NB4 (cell line): ENCODE data around the gene FAM237B.

Source experiments
- DNase-seq: peaks from one replicate; pipeline ENCODE4 v3.0.0; 2010; ENCODE audit warnings: low read depth
- H3K4me3 ChIP-seq: one replicate; pipeline ENCODE4 v1.5.1; 2011; ENCODE audit warnings: mild to moderate bottlenecking, low read depth, low read length, moderate library complexity
- CTCF ChIP-seq: IDR thresholded peaks from one replicate; pipeline ENCODE4 v1.5.1; 2012; ENCODE audit warnings: low read depth, low read length
- MYC ChIP-seq: IDR thresholded peaks from 2 replicates; pipeline ENCODE4 v1.6.1; 2011; ENCODE audit warnings: low read depth, low read length
- POLR2A ChIP-seq: IDR thresholded peaks from 2 replicates; pipeline ENCODE4 v1.6.1; 2011; ENCODE audit warnings: mild to moderate bottlenecking; ENCODE audit not compliant: insufficient read length; ENCODE audit errors: extremely low read depth
- TF ChIP-seq, protein P1 (sequence below): IDR thresholded peaks from 2 replicates; pipeline ENCODE4 v1.6.1; 2011; ENCODE audit warnings: low read depth, low read length

The FAM237B gene

GRCh38 chr7:90309872-90310271 lies 11.2 kb downstream of the FAM237B start:
- TF ChIP-seq, protein P1, sequence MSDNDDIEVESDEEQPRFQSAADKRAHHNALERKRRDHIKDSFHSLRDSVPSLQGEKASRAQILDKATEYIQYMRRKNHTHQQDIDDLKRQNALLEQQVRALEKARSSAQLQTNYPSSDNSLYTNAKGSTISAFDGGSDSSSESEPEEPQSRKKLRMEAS, result no peak
- TF ChIP-seq POLR2A (no peak), CTCF (no peak), MYC (no peak)
- no peak overlapping the region for H3K4me3 ChIP-seq
- no peak for DNase-seq

DNA sequence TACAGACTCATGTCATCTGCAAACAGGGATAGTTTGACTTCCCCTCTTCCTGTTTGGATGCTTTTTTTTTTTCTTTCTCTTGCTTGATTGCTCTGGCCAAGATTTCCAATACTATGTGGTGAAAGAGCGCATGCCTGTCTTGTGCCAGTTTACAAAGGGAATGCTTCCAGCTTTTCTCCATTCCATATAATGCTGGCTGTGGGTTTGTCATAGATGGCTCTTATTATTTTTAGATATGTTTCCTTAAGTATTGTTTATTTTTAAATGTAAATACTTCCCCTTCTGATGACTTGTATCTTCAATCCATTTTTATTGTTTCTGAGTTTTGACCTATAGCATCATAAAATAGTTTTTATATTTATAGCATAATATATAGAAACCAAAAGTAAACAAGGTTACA lies 17.9 kb downstream of the FAM237B start:
- H3K4me3 ChIP-seq, result no peak overlapping the region

GRCh38 chr7:90298145-90299038 lies 22.7 kb downstream of the FAM237B start:
- TF ChIP-seq MYC (no peak), CTCF (peak; percentile 76)
- peak; percentile 63 for DNase-seq
- no peak overlapping the region for H3K4me3 ChIP-seq

More for the DNA sequence above, 17.9 kb downstream of the FAM237B start:
- DNase-seq, result no peak
- no peak for TF ChIP-seq POLR2A

DNA sequence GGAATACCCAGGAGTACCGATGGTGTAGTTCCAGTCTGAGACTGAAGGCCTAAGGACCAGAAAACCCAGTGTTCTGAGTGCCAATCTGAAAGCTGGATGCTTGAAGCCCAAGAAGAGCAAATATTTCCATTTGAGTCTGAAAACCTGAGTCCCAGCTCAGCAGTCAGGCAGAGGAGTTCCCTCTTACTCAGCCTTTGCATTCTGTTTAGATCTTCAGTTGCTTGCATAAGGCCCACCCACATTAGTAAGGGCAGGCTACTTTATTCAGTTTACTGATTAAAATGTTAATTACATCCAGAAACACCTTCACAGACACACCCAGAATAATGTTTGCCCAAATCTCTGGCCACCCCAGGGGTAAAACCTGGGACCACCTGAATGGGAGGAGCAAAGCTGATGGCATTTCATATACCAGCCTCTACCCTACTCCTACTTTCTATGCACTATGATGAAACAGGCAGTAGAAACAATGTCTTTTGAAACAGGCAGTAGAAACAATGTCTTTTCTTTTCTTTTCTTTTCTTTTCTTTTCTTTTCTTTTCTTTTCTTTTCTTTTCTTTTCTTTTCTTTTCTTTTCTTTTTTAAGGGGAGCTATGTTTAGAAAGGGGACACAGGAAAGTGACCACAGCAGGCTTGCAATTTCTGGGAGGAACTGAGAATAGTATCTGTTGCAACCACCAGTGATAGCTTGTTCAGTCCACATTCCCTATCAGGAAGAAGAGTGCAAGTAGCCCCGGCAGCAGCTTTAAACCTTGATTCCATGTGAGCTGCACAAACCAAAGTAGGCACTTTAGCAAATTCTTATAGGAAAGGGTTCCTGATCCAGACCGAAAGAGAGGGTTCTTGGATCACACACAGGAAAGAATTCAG lies 30.6 kb downstream of the FAM237B start:
- no peak overlapping the region for H3K4me3 ChIP-seq
- TF ChIP-seq, protein P1, result no peak
- TF ChIP-seq POLR2A (no peak), MYC (no peak)
- DNase-seq, result no peak

- TF ChIP-seq POLR2A (no peak), CTCF (no peak), MYC (no peak)
- TF ChIP-seq, protein P1, result no peak
- H3K4me3 ChIP-seq, result no peak overlapping the region
- DNase-seq, result no peak
Observed at GRCh38 chr7:90288154-90288553, 33.0 kb downstream of the FAM237B start.

DNA sequence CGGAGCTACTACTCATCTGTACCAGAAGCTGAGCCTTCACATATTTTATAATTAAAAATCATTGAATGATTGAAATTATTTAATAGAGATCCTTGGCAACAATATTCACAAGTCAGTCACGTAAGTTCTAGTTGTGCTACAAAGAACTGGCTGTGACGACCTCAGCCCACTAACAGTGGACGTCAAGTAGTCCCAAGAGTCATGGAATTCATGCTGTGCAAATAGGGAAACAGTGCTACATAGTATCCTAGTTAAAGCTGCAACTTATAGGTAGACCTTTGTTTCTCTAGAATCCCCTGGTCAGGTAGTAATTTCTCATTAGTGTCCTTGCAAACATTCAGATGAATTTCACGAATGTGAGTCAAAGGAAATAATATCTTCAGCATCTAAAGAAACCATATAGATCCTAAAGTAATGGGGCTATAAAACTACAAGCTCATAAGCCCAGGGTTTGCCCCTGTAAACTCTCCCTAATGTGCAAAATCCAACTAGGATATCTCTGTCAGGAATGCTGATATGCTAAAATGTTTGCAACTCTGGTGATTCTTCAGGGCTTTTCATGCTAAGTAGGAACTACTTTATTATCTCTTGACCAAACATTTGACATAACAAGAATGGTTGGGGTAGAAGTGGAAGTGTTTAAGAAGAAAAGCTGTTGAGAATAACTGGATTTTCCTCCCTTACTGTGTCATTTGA lies 44.9 kb downstream of the FAM237B start:
- DNase-seq, result no peak
- TF ChIP-seq, protein P1, result no peak
- TF ChIP-seq CTCF (no peak), MYC (no peak), POLR2A (no peak)
- no peak overlapping the region for H3K4me3 ChIP-seq
